Measurements from ENCODE around the gene COMT.

COMT gene

DNA sequence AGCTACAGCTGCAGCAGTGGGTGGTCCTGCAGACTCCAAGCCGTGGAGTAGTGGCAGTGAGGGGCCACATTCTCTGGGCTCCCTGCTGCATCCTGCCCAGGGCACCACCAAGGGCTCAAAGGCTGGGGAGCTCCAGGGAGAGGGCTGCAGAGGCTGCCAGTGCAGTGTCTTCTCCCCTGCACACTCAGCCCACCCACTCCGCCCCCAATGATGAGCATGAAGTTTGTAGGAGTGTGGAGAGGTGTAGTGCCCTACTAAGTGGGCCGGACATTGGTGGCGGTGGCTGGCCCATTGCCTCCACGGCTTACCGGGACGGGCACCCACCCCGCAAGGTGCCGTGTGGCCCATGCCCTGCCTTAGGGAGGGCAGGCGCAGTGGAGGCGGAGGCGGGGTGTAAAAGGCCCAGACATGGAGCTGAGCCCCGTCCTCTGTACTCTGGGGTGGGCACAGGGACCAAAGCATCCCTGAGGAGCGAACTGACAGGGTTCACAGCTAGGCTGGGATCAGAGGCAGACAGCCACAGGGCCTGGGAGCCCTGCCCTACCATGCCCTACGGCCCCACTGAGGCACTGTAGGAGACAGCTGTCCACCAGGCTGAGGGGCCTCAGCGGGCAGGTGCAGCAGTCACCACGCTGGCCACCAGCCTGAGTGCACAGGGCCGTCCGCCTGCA is 56.1 kb downstream of the COMT start:
- no peak for DNase-seq

- DNase-seq = no peak
Measured at GRCh38 chr22:19998232-19998951, 56.8 kb downstream of the COMT start.

DNA sequence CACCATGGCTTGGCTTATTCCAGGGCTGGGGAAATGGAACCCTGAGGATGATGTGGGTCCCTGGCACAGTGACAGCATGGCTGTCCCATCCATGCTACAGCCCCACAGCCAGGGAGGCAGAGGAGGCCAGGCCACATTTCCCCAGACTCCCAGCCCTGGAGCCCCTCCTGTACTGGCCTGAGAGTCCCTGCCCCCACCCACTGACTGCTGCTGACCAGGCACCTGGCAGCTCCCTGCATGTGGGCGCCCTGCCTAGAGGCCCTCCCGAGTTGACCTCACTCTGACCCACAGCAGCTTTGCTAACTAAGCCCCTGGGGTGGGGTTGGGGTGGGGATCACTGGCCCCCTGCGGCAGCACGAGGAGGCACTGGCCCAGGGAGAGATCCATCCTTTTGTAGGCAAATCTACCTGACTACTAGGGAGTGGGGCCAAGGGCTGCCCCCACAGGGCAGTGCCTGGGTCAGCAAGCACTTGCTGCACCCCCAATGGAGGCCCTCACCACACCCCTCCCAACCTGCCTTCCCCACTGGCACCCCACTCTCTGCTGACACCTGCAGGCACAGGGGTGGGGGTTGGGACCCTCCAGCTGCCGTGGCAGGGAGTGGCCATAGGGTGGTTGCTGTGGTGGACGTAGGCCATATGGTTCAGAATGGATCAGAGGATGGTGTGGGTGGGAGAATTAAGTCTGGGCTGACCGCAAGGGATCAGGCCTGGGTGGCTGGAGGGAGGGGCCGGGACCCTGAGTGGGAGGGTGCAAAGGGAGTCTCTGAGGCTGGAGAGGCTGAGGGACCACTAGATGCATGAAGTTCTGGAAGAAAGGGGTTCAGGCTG is 57.6 kb downstream of the COMT start:
- DNase-seq = no peak

GRCh38 chr22:20000246-20001081 is 58.9 kb downstream of the COMT start:
- DNase-seq = no peak

- no peak for DNase-seq
Measured at GRCh38 chr22:20001082-20001638, 59.6 kb downstream of the COMT start.

- DNase-seq = no peak
Measured at GRCh38 chr22:20002128-20002527, 60.6 kb downstream of the COMT start.

DNA sequence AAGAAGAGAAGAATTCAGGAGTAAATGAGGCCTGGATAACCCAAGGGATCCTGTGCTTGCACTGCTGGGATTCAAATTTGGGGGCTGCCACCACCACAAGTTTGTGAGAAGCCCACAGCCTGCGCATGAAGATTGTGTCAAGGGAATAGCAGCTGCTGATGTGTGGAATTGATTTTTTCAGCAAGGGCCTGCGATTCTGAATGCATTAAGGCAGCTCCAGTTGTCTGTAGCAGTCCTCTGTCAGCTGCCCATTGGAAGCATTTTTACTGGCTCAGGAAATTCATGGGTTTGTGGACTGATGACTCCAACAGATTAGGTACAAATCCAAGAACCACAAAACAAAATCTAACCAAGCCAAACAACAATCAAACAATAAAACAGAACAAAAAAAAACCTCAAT is 61.1 kb downstream of the COMT start:
- no peak for DNase-seq

DNA sequence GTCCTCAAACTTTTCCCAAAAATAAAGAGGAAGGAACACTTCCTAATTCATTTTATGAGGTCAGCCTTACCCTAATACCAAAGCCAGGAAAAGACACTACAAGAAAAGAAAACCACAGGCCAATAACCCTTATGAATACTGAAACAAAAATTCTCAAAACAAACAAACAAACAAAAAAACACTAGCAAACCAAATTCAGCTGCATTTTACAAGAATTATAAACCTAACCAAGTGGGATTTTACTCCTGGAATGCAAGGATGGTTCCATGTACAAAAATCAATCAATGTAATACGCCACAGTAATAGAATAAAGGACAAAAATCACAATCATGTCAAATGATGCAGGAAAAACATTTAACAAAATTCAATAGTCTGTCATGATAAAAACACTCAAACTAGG is 61.7 kb downstream of the COMT start:
- no peak for DNase-seq

GRCh38 chr22:20004464-20004863 is 62.9 kb downstream of the COMT start:
- no peak for DNase-seq

GRCh38 chr22:20008221-20008995 is 66.8 kb downstream of the COMT start:
- no peak for DNase-seq

DNA sequence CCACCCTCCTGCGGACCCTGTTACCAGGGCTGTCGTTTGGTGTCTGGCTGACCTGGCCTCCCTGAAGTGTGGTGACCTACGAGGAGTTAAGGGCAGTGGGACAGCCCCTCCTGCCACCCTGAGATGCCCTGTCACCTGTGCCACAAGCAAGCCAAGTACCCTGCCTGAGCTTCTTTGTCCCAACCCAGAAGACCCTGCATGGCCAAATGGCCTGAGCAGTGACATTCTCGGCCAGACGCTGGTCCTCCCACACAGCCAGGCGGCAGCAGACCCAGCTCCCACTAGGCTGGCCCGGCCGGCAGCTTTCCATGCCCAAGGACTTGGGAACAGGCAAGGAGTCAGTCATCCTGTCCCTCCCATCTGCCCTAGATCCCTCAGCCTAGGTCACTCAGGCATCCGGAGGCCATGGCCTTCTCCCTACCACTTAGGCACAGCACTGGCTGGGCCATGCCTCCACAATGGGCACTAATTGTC is 67.5 kb downstream of the COMT start:
- DNase-seq = no peak

DNA sequence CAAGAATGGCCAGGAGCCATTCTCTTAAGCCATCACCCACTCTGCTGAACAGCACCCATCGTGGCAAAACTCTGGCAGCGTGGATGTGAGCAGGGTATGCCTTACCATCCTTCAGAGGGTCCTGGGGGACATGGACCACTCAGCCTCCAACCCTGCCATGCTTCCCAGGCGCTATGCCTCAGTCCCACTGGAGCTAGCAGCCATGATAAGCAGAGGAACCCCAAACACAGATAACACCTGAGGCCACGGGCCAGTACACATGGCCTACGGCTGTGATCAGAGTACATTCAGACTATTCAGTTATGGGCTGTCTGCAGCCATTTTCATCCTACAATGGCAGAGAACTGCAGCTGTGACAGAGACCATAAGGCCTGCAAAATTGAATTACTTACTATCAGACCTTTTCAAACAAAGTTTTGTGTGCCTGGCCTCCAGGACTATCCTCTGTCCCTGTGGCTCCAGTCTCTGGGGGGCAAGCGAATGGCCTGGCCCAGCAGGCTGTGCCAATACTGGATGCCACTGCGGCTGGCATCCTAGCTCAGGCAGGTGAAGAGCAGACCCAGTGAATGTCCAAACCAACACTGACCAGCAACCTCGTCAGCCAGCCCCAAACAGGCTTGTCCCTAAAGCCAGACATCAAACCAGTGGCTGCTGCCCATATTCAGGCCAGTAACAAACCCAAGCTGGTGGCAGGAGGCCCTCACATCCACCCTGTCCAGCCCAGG is 68.2 kb downstream of the COMT start:
- no peak for DNase-seq

DNA sequence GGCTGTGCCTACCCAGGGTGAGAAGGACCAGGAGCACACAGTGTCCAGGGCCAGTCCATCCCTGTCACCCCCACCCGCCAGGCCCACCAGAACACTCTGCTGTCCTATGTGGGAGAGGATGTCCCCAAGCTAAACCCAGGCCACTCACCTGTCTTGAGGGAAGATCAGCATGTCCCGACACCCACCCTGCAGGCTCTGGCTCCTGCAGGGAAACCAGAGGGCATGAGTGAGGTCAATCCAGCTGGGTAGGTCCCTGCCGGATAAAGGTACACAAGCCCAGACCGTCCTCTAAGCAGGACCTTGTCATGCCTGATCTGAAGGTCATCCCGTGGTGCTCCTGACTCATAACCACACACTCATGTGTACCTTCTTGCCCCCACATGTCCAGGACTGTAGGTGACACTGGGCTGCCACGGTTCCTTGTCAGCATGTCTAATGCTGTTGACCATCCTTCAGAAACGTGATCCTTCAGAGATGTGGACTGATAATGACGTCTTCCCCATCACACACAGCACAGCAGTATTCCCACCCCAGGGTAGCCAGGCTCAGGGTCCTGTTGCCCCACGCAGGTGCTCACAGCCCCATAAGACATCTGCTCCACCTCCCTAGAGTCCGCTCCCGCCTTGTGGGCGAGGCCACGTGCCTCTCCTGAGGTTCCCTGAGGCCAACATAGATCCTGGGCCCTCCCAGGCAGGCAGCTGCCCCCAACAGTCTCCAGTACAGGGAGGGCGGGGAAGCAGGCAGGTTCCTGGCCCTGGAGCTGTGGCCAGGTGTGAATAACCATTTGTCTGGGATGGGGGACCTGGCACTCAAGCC is 68.9 kb downstream of the COMT start:
- DNase-seq = no peak

DNA sequence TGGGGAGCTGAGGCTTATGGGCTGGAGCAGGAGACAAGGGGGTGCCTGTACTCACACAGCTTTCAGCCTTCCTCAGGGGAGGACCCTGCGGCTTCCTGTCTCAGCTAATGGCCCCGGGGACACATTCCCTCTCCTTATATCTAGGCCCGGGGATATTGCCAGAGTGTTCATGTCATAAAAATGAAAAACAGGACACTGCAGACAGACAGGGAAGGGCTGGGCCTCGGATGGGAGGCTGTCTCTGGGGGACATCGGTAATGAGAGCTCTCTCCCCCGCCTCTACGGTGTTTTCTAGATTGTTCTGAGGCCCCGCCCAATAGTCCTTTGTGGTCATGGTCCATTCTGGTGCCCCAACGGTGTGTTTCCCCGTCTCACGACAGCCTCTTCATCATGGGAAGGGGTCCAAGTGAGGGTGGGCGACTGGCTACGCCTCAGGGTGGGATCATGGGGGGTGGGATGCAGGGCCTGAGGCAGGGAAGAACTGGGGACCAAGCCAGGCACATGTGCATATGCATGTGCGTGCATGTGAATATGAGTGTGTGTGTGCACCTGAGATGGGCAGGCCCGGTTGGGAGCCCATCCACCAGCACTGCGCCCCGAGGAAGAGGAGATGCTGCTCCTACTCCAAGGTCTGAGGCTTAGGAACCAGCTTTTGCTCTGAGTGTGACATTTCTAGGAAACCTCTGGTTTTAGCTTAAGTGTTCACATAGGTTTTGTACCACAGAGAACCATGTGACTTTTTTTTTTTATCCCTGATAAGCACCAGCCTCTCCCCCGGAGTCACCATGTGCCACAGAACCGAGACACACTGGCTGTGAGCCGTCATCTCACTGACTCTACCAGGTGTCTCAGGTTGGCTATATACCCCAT is 69.8 kb downstream of the COMT start:
- no peak for DNase-seq

DNA sequence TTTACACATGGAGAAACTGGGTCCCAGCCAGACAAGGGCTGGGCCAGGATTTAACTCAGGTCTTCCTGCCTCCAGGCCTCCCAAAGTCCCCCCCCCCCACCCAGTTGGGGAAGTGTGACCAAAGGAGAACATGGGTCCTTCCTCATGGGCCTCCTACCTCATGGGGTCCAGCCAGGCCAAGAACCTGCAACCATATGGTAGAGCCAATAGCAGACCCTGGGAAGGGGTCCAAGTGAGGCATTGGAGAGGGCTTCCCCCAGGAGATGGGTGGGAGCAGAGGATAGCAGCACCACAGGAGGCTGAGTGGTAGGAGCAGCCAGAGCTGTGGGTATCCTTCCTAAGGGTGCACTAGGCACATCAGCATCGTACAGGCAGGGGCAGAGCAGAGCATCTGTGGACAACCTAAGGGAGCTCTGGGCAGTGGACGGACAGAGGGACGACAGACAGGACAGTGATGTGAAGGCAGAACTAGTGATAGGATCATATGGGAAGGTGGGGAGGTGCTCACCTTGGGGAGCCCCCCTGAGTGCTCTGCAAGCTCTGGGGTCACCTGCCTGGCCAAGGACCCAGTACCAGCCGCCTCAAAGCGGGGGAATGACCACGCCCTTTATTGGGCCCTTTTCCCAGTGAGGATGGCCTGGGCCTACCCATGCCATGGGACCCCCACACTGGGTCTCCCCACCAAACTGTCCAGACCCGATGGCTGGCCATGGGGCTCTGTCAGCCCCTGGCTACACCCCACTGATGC is 70.6 kb downstream of the COMT start:
- no peak for DNase-seq

DNA sequence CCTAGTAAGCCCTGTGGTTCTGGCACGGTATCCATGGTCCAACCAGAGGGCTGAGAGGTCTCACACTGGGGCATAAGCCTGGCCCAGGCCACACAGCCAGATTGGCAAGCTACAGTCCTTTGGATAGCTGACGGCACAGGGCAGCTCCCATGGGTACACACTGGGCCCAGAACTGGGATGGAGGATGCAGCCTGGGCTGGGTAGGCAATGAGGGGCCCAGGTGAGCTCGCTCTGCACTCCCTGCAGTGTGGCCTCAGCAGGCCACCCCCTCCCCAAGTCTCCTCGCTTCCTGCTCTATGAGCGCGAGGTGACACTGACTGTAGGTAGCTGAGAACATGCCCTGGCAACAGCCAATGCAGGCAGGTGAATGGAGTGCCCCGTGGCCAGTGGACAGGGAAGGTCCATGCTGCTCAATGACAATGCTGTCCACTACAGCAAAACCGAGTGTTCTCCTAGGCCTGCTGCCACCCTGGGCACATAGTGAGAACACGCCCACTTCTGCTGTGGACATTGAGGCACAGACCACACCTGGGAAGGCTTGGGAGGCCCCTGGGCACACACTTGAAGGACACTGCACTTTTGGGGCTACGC is 71.3 kb downstream of the COMT start:
- DNase-seq = no peak

GRCh38 chr22:20013382-20013871 is 71.9 kb downstream of the COMT start:
- peak; percentile 59 for DNase-seq

Measured in inflammatory macrophage treated with lipopolysaccharide for 4 hours (primary cell).